WTC11 (cell line): ENCODE data around the gene TRIP12. TPM values are rescaled to one million over a fixed set of nuclear protein-coding genes. Genes with fewer than 3 reads are reported as not detected.

ENCODE experiments used
- ATAC-seq: fragments of 200-7000 bp; cut with Tn5 transposase; 2 replicates; pipeline ENCODE4 v1.10.0; 2021; ENCODE audit warnings: mild to moderate bottlenecking, moderate library complexity
- CTCF ChIA-PET: fragments of 300-600 bp; sonication (Branson Sonifier 250); formaldehyde crosslinking; loops from one replicate; lab custom pipeline; 2021; ENCODE audit warnings: antibody characterized with exemption; lab: Charles Lee
- POLR2A ChIA-PET: fragments of 350-600 bp; sonication (Branson Sonifier 250); formaldehyde crosslinking; loops from one replicate; lab custom pipeline; 2021; ENCODE audit warnings: antibody characterized with exemption; lab: Charles Lee
- DNase-seq: peaks from one replicate; pipeline ENCODE4 v3.0.0; 2021; ENCODE audit warnings: low spot score
- H3K27ac Mint-ChIP-seq: 2 replicates; pipeline ENCODE4 v1.8.0; 2021; ENCODE audit warnings: mixed read lengths
- H3K27me3 Mint-ChIP-seq: 2 replicates; pipeline ENCODE4 v1.8.0; 2021; ENCODE audit warnings: low read depth, mild to moderate bottlenecking, moderate library complexity, mixed read lengths
- H3K36me3 Mint-ChIP-seq: 2 replicates; pipeline ENCODE4 v1.8.0; 2021; ENCODE audit warnings: mixed read lengths
- H3K4me1 Mint-ChIP-seq: 2 replicates; pipeline ENCODE4 v1.8.0; 2022; ENCODE audit warnings: mixed read lengths
- H3K4me3 Mint-ChIP-seq: 2 replicates; pipeline ENCODE4 v1.8.0; 2021; ENCODE audit warnings: mild to moderate bottlenecking, moderate library complexity, mixed read lengths
- H3K9me3 Mint-ChIP-seq: 2 replicates; pipeline ENCODE4 v1.8.0; 2021; ENCODE audit warnings: mixed read lengths
- ATF1 ChIP-seq: sonication (generic); formaldehyde crosslinking; IDR thresholded peaks from 2 replicates; pipeline ENCODE4 v1.8.1; 2023; ENCODE audit warnings: mild to moderate bottlenecking, moderate library complexity, missing genetic modification reagents
- ATF2 ChIP-seq: sonication (generic); formaldehyde crosslinking; IDR thresholded peaks from 2 replicates; pipeline ENCODE4 v1.8.1; 2022; ENCODE audit warnings: low read depth, missing genetic modification reagents, borderline replicate concordance
- CDX4 ChIP-seq: fragments of 250-450 bp; sonication (Bioruptor Pico); IDR thresholded peaks from 2 replicates; pipeline ENCODE4 v1.9.0; 2021; ENCODE audit warnings: moderate library complexity, mild to moderate bottlenecking, inconsistent platforms, borderline replicate concordance
- CREM ChIP-seq: sonication (generic); formaldehyde crosslinking; IDR thresholded peaks from 2 replicates; pipeline ENCODE4 v1.8.1; 2022; ENCODE audit warnings: mild to moderate bottlenecking, missing genetic modification reagents, moderate library complexity
- ERG ChIP-seq: fragments of 250-450 bp; sonication (Bioruptor Pico); IDR thresholded peaks from 2 replicates; pipeline ENCODE4 v1.8.0; 2021; ENCODE audit warnings: mild to moderate bottlenecking
- KAT7 ChIP-seq: sonication (generic); formaldehyde crosslinking; IDR thresholded peaks from 2 replicates; pipeline ENCODE4 v1.8.1; 2023; ENCODE audit warnings: missing genetic modification reagents, mild to moderate bottlenecking, borderline replicate concordance
- MXD4 ChIP-seq: fragments of 250-450 bp; sonication (Bioruptor Pico); IDR thresholded peaks from 2 replicates; pipeline ENCODE4 v1.8.0; 2021; ENCODE audit warnings: mild to moderate bottlenecking, moderate library complexity, borderline replicate concordance
- MYBL2 ChIP-seq: sonication (generic); formaldehyde crosslinking; IDR thresholded peaks from 2 replicates; pipeline ENCODE4 v1.8.1; 2023; ENCODE audit warnings: mild to moderate bottlenecking, moderate library complexity, missing genetic modification reagents
- NFATC4 ChIP-seq: fragments of 250-450 bp; sonication (Bioruptor Pico); IDR thresholded peaks from 2 replicates; pipeline ENCODE4 v1.9.0; 2021; ENCODE audit warnings: mild to moderate bottlenecking
- NFYB ChIP-seq: sonication (generic); formaldehyde crosslinking; conservative IDR thresholded peaks from 2 replicates; pipeline ENCODE4 v1.8.0; 2022; ENCODE audit warnings: low read depth, missing genetic modification reagents
- NR1H2 ChIP-seq: sonication (generic); formaldehyde crosslinking; IDR thresholded peaks from 2 replicates; pipeline ENCODE4 v1.9.0; 2021; ENCODE audit warnings: mild to moderate bottlenecking, moderate library complexity, missing genetic modification reagents
- SMAD4 ChIP-seq: sonication (generic); formaldehyde crosslinking; IDR thresholded peaks from 2 replicates; pipeline ENCODE4 v1.8.0; 2022; ENCODE audit warnings: mild to moderate bottlenecking, missing genetic modification reagents
- TCF7 ChIP-seq: sonication (generic); formaldehyde crosslinking; IDR thresholded peaks from 2 replicates; pipeline ENCODE4 v1.8.0; 2022; ENCODE audit warnings: mild to moderate bottlenecking, low read depth, missing genetic modification reagents, moderate library complexity
- USF2 ChIP-seq: sonication (generic); formaldehyde crosslinking; IDR thresholded peaks from 2 replicates; pipeline ENCODE4 v1.8.1; 2023; ENCODE audit warnings: mild to moderate bottlenecking, missing genetic modification reagents, moderate library complexity
- ZBTB21 ChIP-seq: sonication (generic); formaldehyde crosslinking; IDR thresholded peaks from 2 replicates; pipeline ENCODE4 v1.8.1; 2023; ENCODE audit warnings: mild to moderate bottlenecking, missing genetic modification reagents, borderline replicate concordance
- ZNF121 ChIP-seq: sonication (generic); formaldehyde crosslinking; IDR thresholded peaks from 2 replicates; pipeline ENCODE4 v1.8.0; 2023; ENCODE audit warnings: missing genetic modification reagents
- ZNF281 ChIP-seq: sonication (generic); formaldehyde crosslinking; IDR thresholded peaks from 2 replicates; pipeline ENCODE4 v1.8.0; 2023; ENCODE audit warnings: mild to moderate bottlenecking, missing genetic modification reagents
- ZNF396 ChIP-seq: fragments of 250-450 bp; sonication (Bioruptor Pico); IDR thresholded peaks from 2 replicates; pipeline ENCODE4 v1.8.0; 2021; ENCODE audit warnings: mild to moderate bottlenecking, moderate library complexity, borderline replicate concordance
- ZNF416 ChIP-seq: fragments of 250-450 bp; sonication (Bioruptor Pico); IDR thresholded peaks from 2 replicates; pipeline ENCODE4 v1.9.0; 2021; ENCODE audit warnings: mild to moderate bottlenecking, inconsistent platforms
- ZNF532 ChIP-seq: fragments of 250-450 bp; sonication (Bioruptor Pico); IDR thresholded peaks from 2 replicates; pipeline ENCODE4 v1.9.0; 2021; ENCODE audit warnings: mild to moderate bottlenecking, borderline replicate concordance
- ZNF671 ChIP-seq: fragments of 250-450 bp; sonication (Bioruptor Pico); IDR thresholded peaks from 2 replicates; pipeline ENCODE4 v1.8.0; 2021; ENCODE audit warnings: mild to moderate bottlenecking
- ZSCAN18 ChIP-seq: fragments of 250-450 bp; sonication (Bioruptor Pico); IDR thresholded peaks from 2 replicates; pipeline ENCODE4 v2.1.2; 2022; ENCODE audit warnings: mild to moderate bottlenecking, moderate library complexity
- total RNA-seq: library from RNA; stranded (reverse); gene quantifications from 3 replicates; pipeline ENCODE4 v1.2.3, GENCODE V29; 2021

TRIP12 gene
- total RNA-seq, 1 experiment from 2014 or later = 149 TPM

GRCh38 chr2:229805559-229805958 lies 116.2 kb downstream of the TRIP12 start:
- H3K27me3 Mint-ChIP-seq = no peaks in the 10 kb centered on the region
- ChIA-PET POLR2A (no interaction called here), CTCF (no interaction called here)

GRCh38 chr2:229802785-229803184 lies 119.0 kb downstream of the TRIP12 start:
- no peak for TF ChIP-seq NFYB
- no peak for TF ChIP-seq ATF2 (CRISPR knock-in tag)
- no peak for TF ChIP-seq MYBL2
- TF ChIP-seq USF2 (CRISPR knock-in tag) = no peak
- TF ChIP-seq ZBTB21 (CRISPR knock-in tag) = no peak
- TF ChIP-seq NFATC4 (CRISPR knock-in tag) = no peak
- TF ChIP-seq SMAD4 (CRISPR knock-in tag) = no peak
- no peak for TF ChIP-seq CREM (CRISPR knock-in tag)
- no peak for TF ChIP-seq NR1H2 (CRISPR knock-in tag)
- TF ChIP-seq MXD4 (CRISPR knock-in tag) = no peak
- TF ChIP-seq ZNF532 (CRISPR knock-in tag) = no peak
- TF ChIP-seq ZSCAN18 = no peak
- TF ChIP-seq ZNF281 (CRISPR knock-in tag) = no peak
- Mint-ChIP-seq H3K27ac (no peak overlapping the region), H3K36me3 (peaks cover 55% of the 10 kb centered on the region), H3K4me1 (peaks cover 6% of the 10 kb centered on the region), H3K4me3 (no peak overlapping the region), H3K27me3 (no peaks in the 10 kb centered on the region), H3K9me3 (no peaks in the 10 kb centered on the region)
- CTCF ChIA-PET = interaction anchor here (0.6 kb wide), 1 partner anchor 970 kb away, joined by 3 read pairs; no protein-coding TSS in a partner anchor
- DNase-seq (no peak), ATAC-seq (no peak)
- POLR2A ChIA-PET = no interaction called here

More at GRCh38 chr2:229805559-229805958, 116.2 kb downstream of the TRIP12 start:
- H3K4me1 Mint-ChIP-seq = peaks cover 6% of the 10 kb centered on the region
- ATAC-seq = no peak
- H3K27ac Mint-ChIP-seq = no peak overlapping the region
- no peak overlapping the region for H3K4me3 Mint-ChIP-seq
- TF ChIP-seq ATF1 (CRISPR knock-in tag) (no peak), CDX4 (CRISPR knock-in tag) (no peak), MYBL2 (no peak), SMAD4 (CRISPR knock-in tag) (no peak), TCF7 (CRISPR knock-in tag) (no peak), ZNF671 (CRISPR knock-in tag) (no peak), KAT7 (no peak), ZNF396 (no peak), ERG (no peak), MXD4 (CRISPR knock-in tag) (no peak), NFATC4 (CRISPR knock-in tag) (no peak), ZBTB21 (CRISPR knock-in tag) (no peak), NFYB (no peak), ZNF416 (no peak), ZNF121 (no peak)
- DNase-seq = no peak
- no peaks in the 10 kb centered on the region for H3K9me3 Mint-ChIP-seq
- H3K36me3 Mint-ChIP-seq = peaks cover 46% of the 10 kb centered on the region
